ENCODE measurements around the gene PRKAG3.

- TF ChIP-seq CTCF (conservative IDR thresholded peaks at IDR 0.05; ENCODE audit: low read depth, low read length) (no peak), EZH2 (IDR thresholded peaks at IDR 0.05; ENCODE audit: borderline replicate concordance, low read depth, low read length, poor library complexity, severe bottlenecking) (no peak)
Observed at GRCh38 chr2:218849721-218850120, 18.1 kb upstream of the PRKAG3 start.
